GM19328 (cell line): ENCODE measurements around the gene EIF3B.
"Not testable (repeated sequence)": the region's sequence is repeated elsewhere in the genome, so short reads cannot be mapped to it uniquely, and the experiment has no call there.

ENCODE experiments used
- ATAC-seq: cut with Tn5 transposase; IDR thresholded peaks from one replicate; pipeline ENCODE4 v1.9.1; 2021; ENCODE audit warnings: mild to moderate bottlenecking, moderate library complexity; ENCODE audit not compliant: unreplicated experiment

EIF3B gene

GRCh38 chr7:2354186-2354938 lies at the start of gene EIF3B:
Gene EIF3B (plus strand): TSS chr7:2354827. CDS start chr7:2354922, 95 bp downstream.
- peak; percentile 77 for ATAC-seq

- ATAC-seq: not testable (repeated sequence)
Measured at GRCh38 chr7:2305258-2305657, 49.4 kb upstream of the EIF3B start.

GRCh38 chr7:2306688-2307087 lies 47.9 kb upstream of the EIF3B start:
- no peak for ATAC-seq

- ATAC-seq: no peak
Measured at GRCh38 chr7:2307690-2308107, 46.9 kb upstream of the EIF3B start.

- no peak for ATAC-seq
Measured at GRCh38 chr7:2309889-2310331, 44.7 kb upstream of the EIF3B start.

- no peak for ATAC-seq
Measured at GRCh38 chr7:2312267-2312929, 42.2 kb upstream of the EIF3B start.

GRCh38 chr7:2313450-2314208 lies 41.0 kb upstream of the EIF3B start:
- ATAC-seq: no peak

- peak; percentile 72 for ATAC-seq
Measured at GRCh38 chr7:2314209-2314955, 40.2 kb upstream of the EIF3B start, which contains the start of gene SNX8. Gene SNX8 (minus strand): TSS chr7:2314441. CDS start chr7:2314421, 20 bp downstream.

GRCh38 chr7:2314956-2315530 lies 39.6 kb upstream of the EIF3B start:
- not testable (repeated sequence) for ATAC-seq

GRCh38 chr7:2315787-2316186 lies 38.8 kb upstream of the EIF3B start:
- ATAC-seq: no peak

GRCh38 chr7:2316578-2316977 lies 38.0 kb upstream of the EIF3B start:
- ATAC-seq: no peak

- no peak for ATAC-seq
Measured at GRCh38 chr7:2317556-2318293, 36.9 kb upstream of the EIF3B start.

- ATAC-seq: no peak
Measured at GRCh38 chr7:2321020-2321419, 33.6 kb upstream of the EIF3B start.

- ATAC-seq: no peak
Measured at GRCh38 chr7:2325162-2325561, 29.5 kb upstream of the EIF3B start.

- no peak for ATAC-seq
Measured at GRCh38 chr7:2326951-2327350, 27.7 kb upstream of the EIF3B start.

- ATAC-seq: no peak
Measured at GRCh38 chr7:2330493-2330892, 24.1 kb upstream of the EIF3B start.

GRCh38 chr7:2331707-2332106 lies 22.9 kb upstream of the EIF3B start:
- ATAC-seq: no peak

GRCh38 chr7:2332606-2333231 lies 21.9 kb upstream of the EIF3B start:
- not testable (repeated sequence) for ATAC-seq

GRCh38 chr7:2336626-2337299 lies 17.9 kb upstream of the EIF3B start:
- no peak for ATAC-seq
